ENCODE data around the gene PRMT3. TPM values are rescaled to one million over a fixed set of nuclear protein-coding genes. Genes with fewer than 3 reads are reported as not detected.

PRMT3 gene
- total and polyA plus RNA-seq, 2 donors (not counting 3 experiments of a cell fraction or from before 2014, with no cell fraction given) = 6.2 to 13.3 TPM

DNA sequence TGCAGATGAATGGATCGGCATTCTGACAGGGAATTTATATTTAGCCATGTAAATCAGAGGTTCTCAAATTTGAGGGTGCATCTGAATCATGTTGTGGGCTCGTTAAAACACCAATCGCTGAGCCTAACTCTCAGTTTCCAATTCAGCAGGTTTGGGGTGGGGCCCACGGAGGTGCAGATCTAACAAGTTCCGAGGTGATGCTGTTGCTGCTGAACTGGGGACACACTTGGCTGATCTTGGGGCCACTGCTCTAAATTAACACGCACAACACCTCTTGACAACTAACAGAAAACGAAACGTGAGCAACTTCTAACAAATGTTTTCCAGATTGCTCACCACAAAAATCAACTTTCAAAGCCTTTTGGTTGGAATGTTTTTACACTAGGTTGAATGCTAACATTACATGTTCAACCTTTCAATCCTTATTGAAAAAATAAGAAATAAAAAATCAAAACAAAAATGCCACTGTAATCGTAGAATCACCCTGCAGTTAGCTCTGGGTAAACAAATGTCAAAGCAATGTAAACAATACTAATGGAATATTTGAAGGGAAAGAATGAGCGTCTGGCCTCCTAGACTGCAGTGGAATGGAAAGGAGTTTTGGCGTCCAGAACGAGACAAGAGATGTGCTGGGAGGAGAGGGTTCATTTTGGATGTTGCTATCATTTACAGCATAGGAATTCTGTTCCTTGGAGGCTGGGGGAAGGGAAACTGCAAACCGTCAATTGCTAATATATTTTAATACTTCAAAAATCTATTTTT, 143.6 kb downstream of the PRMT3 start:
- FAIRE-seq (no peak), DNase-seq (ENCODE audit: low read depth, low spot score) (no peak)
- ChIA-PET CTCF (no interaction called here), POLR2A (no interaction called here)
- Histone ChIP-seq H4K20me1 (replicated peaks; ENCODE audit: control insufficient read depth, extremely low read depth, insufficient read depth, low read length) (no peaks in the 10 kb centered on the region), H2AFZ (ENCODE audit: low read depth, low read length) (no peak overlapping the region), H3K4me3 (replicated peaks in 1 of 3; ENCODE audit: insufficient read depth in 1 of 3, low read depth in 1 of 3, low read length in 3 of 3) (no peak overlapping the region), H3K4me2 (ENCODE audit: insufficient read depth, low read length) (no peak overlapping the region), H3K79me2 (ENCODE audit: control insufficient read depth, insufficient read depth, low read length) (no peaks in the 10 kb centered on the region), H3K27me3 (ENCODE audit: control insufficient read depth in 2 of 2, insufficient read depth in 2 of 2, low read length in 2 of 2) (no peaks in the 10 kb centered on the region), H3K9ac (replicated peaks; ENCODE audit: extremely low read depth, insufficient read depth, low read length) (no peak overlapping the region), H3K9me3 (replicated peaks; ENCODE audit: control insufficient read depth, insufficient read depth, low read length) (no peaks in the 10 kb centered on the region), H3K9me1 (replicated peaks; ENCODE audit: control insufficient read depth, extremely low read depth, insufficient read depth, low read length) (no peaks in the 10 kb centered on the region), H3K36me3 (ENCODE audit: control insufficient read depth in 2 of 2, extremely low read depth in 1 of 2, insufficient read depth in 2 of 2, low read length in 2 of 2) (no peaks in the 10 kb centered on the region), H3K4me1 (ENCODE audit: control insufficient read depth, extremely low read depth, insufficient read depth, low read length) (no peaks in the 10 kb centered on the region), H3K27ac (ENCODE audit: insufficient read depth, low read depth, low read length) (no peak overlapping the region)
- dilution Hi-C loops (cut with MboI; ENCODE audit: extremely low pct_ligation_motif_present, low sequenced_read_pairs) (no loop called here), intact Hi-C loops (cut with micrococcal nuclease) (no loop called here)
- no peak for TF ChIP-seq POLR2AphosphoS5 (IDR thresholded peaks at IDR 0.05; ENCODE audit: insufficient read depth, low read depth, low read length)
- TF ChIP-seq FOS (IDR thresholded peaks at IDR 0.05; ENCODE audit: borderline replicate concordance, insufficient read depth, low read length) = no peak
- no peak for TF ChIP-seq CTCF (IDR thresholded peaks at IDR 0.05; ENCODE audit: extremely low read depth in 1 of 2, insufficient read depth in 1 of 2, low read depth in 1 of 2, low read length in 2 of 2)
- no peak for TF ChIP-seq GATA2 (IDR thresholded peaks at IDR 0.05; ENCODE audit: insufficient read depth, insufficient read length, low read depth, low read length)
- TF ChIP-seq MYC (IDR thresholded peaks at IDR 0.05; ENCODE audit: low read depth, low read length) = no peak
- TF ChIP-seq POLR2A (IDR thresholded peaks at IDR 0.05; ENCODE audit: low read depth, low read length) = no peak
- TF ChIP-seq JUN (IDR thresholded peaks at IDR 0.05; ENCODE audit: borderline replicate concordance, insufficient read depth, insufficient read length, low read depth) = no peak
- no peak for TF ChIP-seq EZH2 (IDR thresholded peaks at IDR 0.05; ENCODE audit: borderline replicate concordance, low read depth, low read length, severe bottlenecking)
- TF ChIP-seq MAX (IDR thresholded peaks at IDR 0.05; ENCODE audit: insufficient read depth, insufficient read length) = no peak
- no TSS peak for BruUV-seq (replicated peaks)
